Muscle layer of colon (tissue), 2 donors: ENCODE results near the gene PSAPL1.

Source experiments
- H3K27ac ChIP-seq: one replicate; pipeline ENCODE4 v1.7.0; 2013; ENCODE audit warnings: low read depth, mild to moderate bottlenecking, low read length, moderate library complexity
- H3K27me3 ChIP-seq, 2 donors: one replicate each; pipeline ENCODE4 v1.7.0; 2013; ENCODE audit warnings: low read length in 2 of 2, mild to moderate bottlenecking in 2 of 2; ENCODE audit not compliant: insufficient read depth in 2 of 2, control insufficient read depth in 1 of 2
- H3K36me3 ChIP-seq: one replicate; pipeline ENCODE4 v1.7.0; 2013; ENCODE audit warnings: mild to moderate bottlenecking, low read length; ENCODE audit not compliant: insufficient read depth
- H3K4me1 ChIP-seq: one replicate; pipeline ENCODE4 v1.7.0; 2013; ENCODE audit warnings: mild to moderate bottlenecking, low read length; ENCODE audit not compliant: insufficient read depth
- H3K4me3 ChIP-seq, 2 donors: one replicate each; pipeline ENCODE4 v1.7.0; 2013; ENCODE audit warnings: low read length in 2 of 2, low read depth in 1 of 2, mild to moderate bottlenecking in 1 of 2, moderate library complexity in 1 of 2
- H3K9ac ChIP-seq: one replicate; pipeline ENCODE4 v1.7.0; 2013; ENCODE audit warnings: low read length
- H3K9me3 ChIP-seq: one replicate; pipeline ENCODE4 v1.7.0; 2013; ENCODE audit warnings: mild to moderate bottlenecking, low read length
- donor health status: abdominal sarcoma.
- donor health status: Adenocarcinoma of cecum.

PSAPL1 gene

GRCh38 chr4:7429601-7430078 lies 5.1 kb downstream of the PSAPL1 start:
- no peak overlapping the region for H3K27ac ChIP-seq
- no peak overlapping the region for H3K4me3 ChIP-seq
- H3K9ac ChIP-seq, result no peak overlapping the region
- H3K9me3 ChIP-seq, result no peaks in the 10 kb centered on the region
- no peaks in the 10 kb centered on the region for H3K27me3 ChIP-seq
- no peaks in the 10 kb centered on the region for H3K4me1 ChIP-seq
- H3K36me3 ChIP-seq, result no peaks in the 10 kb centered on the region

GRCh38 chr4:7429069-7429416 lies 5.7 kb downstream of the PSAPL1 start:
- Histone ChIP-seq H3K9me3 (no peaks in the 10 kb centered on the region), H3K9ac (no peak overlapping the region), H3K36me3 (no peaks in the 10 kb centered on the region), H3K27ac (no peak overlapping the region), H3K4me3 (no peak overlapping the region), H3K4me1 (no peaks in the 10 kb centered on the region), H3K27me3 (no peaks in the 10 kb centered on the region)

GRCh38 chr4:7428261-7429068 lies 6.3 kb downstream of the PSAPL1 start:
- Histone ChIP-seq H3K4me3 (no peak overlapping the region), H3K4me1 (no peaks in the 10 kb centered on the region), H3K27ac (no peak overlapping the region), H3K36me3 (no peaks in the 10 kb centered on the region), H3K9me3 (no peaks in the 10 kb centered on the region), H3K27me3 (no peaks in the 10 kb centered on the region), H3K9ac (no peak overlapping the region)

GRCh38 chr4:7427831-7428260 lies 6.9 kb downstream of the PSAPL1 start:
- no peaks in the 10 kb centered on the region for H3K27me3 ChIP-seq
- no peaks in the 10 kb centered on the region for H3K36me3 ChIP-seq
- H3K9ac ChIP-seq, result no peak overlapping the region
- no peaks in the 10 kb centered on the region for H3K9me3 ChIP-seq
- H3K4me3 ChIP-seq, result no peak overlapping the region
- H3K4me1 ChIP-seq, result no peaks in the 10 kb centered on the region
- no peak overlapping the region for H3K27ac ChIP-seq

- no peaks in the 10 kb centered on the region for H3K27me3 ChIP-seq
- H3K27ac ChIP-seq, result no peak overlapping the region
- no peaks in the 10 kb centered on the region for H3K36me3 ChIP-seq
- H3K4me3 ChIP-seq, result no peak overlapping the region
- no peaks in the 10 kb centered on the region for H3K9me3 ChIP-seq
- no peak overlapping the region for H3K9ac ChIP-seq
- no peaks in the 10 kb centered on the region for H3K4me1 ChIP-seq
These were observed 7.4 kb downstream of the PSAPL1 start for GRCh38 chr4:7427361-7427760.

GRCh38 chr4:7426525-7427171 lies 8.1 kb downstream of the PSAPL1 start:
- H3K36me3 ChIP-seq, result no peaks in the 10 kb centered on the region
- no peaks in the 10 kb centered on the region for H3K4me1 ChIP-seq
- no peak overlapping the region for H3K27ac ChIP-seq
- H3K27me3 ChIP-seq, result no peaks in the 10 kb centered on the region
- no peak overlapping the region for H3K4me3 ChIP-seq
- H3K9ac ChIP-seq, result no peak overlapping the region
- no peaks in the 10 kb centered on the region for H3K9me3 ChIP-seq

- Histone ChIP-seq H3K4me3 (no peak overlapping the region), H3K9ac (no peak overlapping the region), H3K4me1 (no peaks in the 10 kb centered on the region)
These were observed 8.9 kb downstream of the PSAPL1 start for GRCh38 chr4:7425591-7426468.

GRCh38 chr4:7425124-7425523 lies 9.6 kb downstream of the PSAPL1 start:
- H3K27me3 ChIP-seq, result no peaks in the 10 kb centered on the region
- H3K27ac ChIP-seq, result no peak overlapping the region
- H3K9me3 ChIP-seq, result no peaks in the 10 kb centered on the region
- H3K4me3 ChIP-seq, result no peak overlapping the region
- no peaks in the 10 kb centered on the region for H3K36me3 ChIP-seq
- no peak overlapping the region for H3K9ac ChIP-seq
- H3K4me1 ChIP-seq, result peaks cover 4% of the 10 kb centered on the region

More at GRCh38 chr4:7425591-7426468, 8.9 kb downstream of the PSAPL1 start:
- no peaks in the 10 kb centered on the region for H3K9me3 ChIP-seq
- H3K36me3 ChIP-seq, result no peaks in the 10 kb centered on the region
- no peak overlapping the region for H3K27ac ChIP-seq
- H3K27me3 ChIP-seq, result no peaks in the 10 kb centered on the region

- peaks cover 5% of the 10 kb centered on the region for H3K4me1 ChIP-seq
- H3K27ac ChIP-seq, result no peak overlapping the region
- H3K9ac ChIP-seq, result no peak overlapping the region
- no peaks in the 10 kb centered on the region for H3K9me3 ChIP-seq
- no peaks in the 10 kb centered on the region for H3K36me3 ChIP-seq
- no peak overlapping the region for H3K4me3 ChIP-seq
- H3K27me3 ChIP-seq, result no peaks in the 10 kb centered on the region
These were observed 10.1 kb downstream of the PSAPL1 start for GRCh38 chr4:7424553-7425111.

- H3K36me3 ChIP-seq, result no peaks in the 10 kb centered on the region
- no peak overlapping the region for H3K9ac ChIP-seq
These were observed 10.8 kb downstream of the PSAPL1 start for GRCh38 chr4:7423801-7424552.

More at GRCh38 chr4:7423801-7424552, 10.8 kb downstream of the PSAPL1 start:
- Histone ChIP-seq H3K27me3 (no peaks in the 10 kb centered on the region), H3K9me3 (no peaks in the 10 kb centered on the region), H3K27ac (no peak overlapping the region), H3K4me3 (no peak overlapping the region), H3K4me1 (peaks cover 5% of the 10 kb centered on the region)
